Left ventricle myocardium inferior (tissue), 1 donor: ENCODE measurements around the gene STX1A. TPM values are rescaled to one million over a fixed set of nuclear protein-coding genes. Genes with fewer than 3 reads are reported as not detected.

ENCODE experiments used
- DNase-seq: peaks from one replicate; pipeline ENCODE4 v3.0.0-alpha.2; 2020
- H3K27ac ChIP-seq: fragments of 200-600 bp; replicated peaks from 2 replicates; pipeline ENCODE4 v1.8.0; 2021
- H3K27me3 ChIP-seq: fragments of 200-600 bp; 2 replicates; pipeline ENCODE4 v1.8.0; 2021; ENCODE audit warnings: low read depth
- H3K36me3 ChIP-seq: fragments of 200-600 bp; 2 replicates; pipeline ENCODE4 v1.8.0; 2021
- H3K4me1 ChIP-seq: fragments of 200-600 bp; 2 replicates; pipeline ENCODE4 v1.8.0; 2021
- H3K4me3 ChIP-seq: fragments of 200-600 bp; 2 replicates; pipeline ENCODE4 v1.8.0; 2021; ENCODE audit warnings: mild to moderate bottlenecking, moderate library complexity
- H3K9me3 ChIP-seq: fragments of 200-600 bp; replicated peaks from 2 replicates; pipeline ENCODE4 v1.8.0; 2021
- intact Hi-C: fragments of 100-400 bp; cut with micrococcal nuclease; formaldehyde crosslinking; loops from one replicate; pipeline ENCODE4 v1.11.0; 2022
- total RNA-seq: library from RNA; stranded (reverse); fragmentation: NEBNext Ultra II Directional; extraction: Animal tissue kit (Norgen Biotek cat#: 25700); gene quantifications from one replicate; pipeline ENCODE4 v1.2.1, GENCODE V29; 2021
- TF ChIP-seq, protein P1 (sequence below): fragments of 200-600 bp; IDR thresholded peaks from 2 replicates; pipeline ENCODE4 v1.8.0; 2021; ENCODE audit warnings: antibody characterized with exemption, mild to moderate bottlenecking, borderline replicate concordance
- donor health status: DM: no; HTN: yes; CAD: no; lungs with severe emphysema.

The STX1A gene
- total RNA-seq, 1 donor from 2014 or later = 2.9 TPM

DNA sequence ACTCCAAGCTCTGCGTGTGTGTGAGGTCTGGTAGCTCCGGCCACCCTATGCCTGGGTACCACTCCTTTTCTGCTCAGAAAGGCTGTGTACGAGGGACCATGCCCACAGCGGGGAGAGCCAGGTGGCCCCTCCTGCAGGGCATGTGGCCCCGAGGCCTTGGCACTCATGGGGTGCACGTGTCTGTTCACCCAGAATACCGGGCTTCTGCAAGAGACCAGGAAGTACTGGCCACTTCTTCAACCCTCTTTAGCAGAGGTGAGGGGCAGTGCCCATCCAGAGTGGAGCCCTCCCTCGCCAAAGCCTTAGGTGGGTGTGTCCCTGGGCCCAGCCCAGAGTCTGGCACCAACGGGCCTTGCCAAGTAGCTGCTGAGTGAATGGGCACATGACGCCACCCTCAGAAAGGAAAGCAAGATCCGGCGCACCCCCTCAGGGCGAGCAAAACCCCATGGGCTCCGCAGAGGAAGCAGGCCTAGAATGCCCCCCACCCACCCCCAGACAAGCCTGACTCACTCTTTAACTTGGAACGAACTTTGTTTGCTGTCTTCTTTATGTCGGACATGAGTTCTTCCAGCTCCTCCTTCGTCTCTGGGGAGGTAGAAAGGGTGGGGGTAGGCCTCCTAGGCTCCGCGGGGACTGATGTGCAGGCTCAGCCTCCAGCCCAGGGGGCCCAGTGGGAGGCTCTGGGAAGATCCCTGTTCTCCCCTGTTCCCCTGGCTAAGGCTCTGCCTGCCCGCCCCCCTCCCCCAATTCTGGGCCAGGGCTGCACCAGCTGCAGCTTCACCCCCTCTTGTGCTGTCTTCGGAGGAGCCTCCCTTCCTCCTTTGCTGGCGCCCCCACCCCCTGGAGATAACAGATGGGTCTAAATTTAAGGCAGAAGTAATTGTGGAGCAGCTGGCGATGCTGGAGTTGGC, 14.6 kb downstream of the STX1A start:
- intact Hi-C loops = no loop called here
- H3K4me3 ChIP-seq = no peak overlapping the region
- TF ChIP-seq, protein P1, sequence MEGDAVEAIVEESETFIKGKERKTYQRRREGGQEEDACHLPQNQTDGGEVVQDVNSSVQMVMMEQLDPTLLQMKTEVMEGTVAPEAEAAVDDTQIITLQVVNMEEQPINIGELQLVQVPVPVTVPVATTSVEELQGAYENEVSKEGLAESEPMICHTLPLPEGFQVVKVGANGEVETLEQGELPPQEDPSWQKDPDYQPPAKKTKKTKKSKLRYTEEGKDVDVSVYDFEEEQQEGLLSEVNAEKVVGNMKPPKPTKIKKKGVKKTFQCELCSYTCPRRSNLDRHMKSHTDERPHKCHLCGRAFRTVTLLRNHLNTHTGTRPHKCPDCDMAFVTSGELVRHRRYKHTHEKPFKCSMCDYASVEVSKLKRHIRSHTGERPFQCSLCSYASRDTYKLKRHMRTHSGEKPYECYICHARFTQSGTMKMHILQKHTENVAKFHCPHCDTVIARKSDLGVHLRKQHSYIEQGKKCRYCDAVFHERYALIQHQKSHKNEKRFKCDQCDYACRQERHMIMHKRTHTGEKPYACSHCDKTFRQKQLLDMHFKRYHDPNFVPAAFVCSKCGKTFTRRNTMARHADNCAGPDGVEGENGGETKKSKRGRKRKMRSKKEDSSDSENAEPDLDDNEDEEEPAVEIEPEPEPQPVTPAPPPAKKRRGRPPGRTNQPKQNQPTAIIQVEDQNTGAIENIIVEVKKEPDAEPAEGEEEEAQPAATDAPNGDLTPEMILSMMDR = no peak
- H3K27me3 ChIP-seq = no peaks in the 10 kb centered on the region
- DNase-seq = no peak
- no peaks in the 10 kb centered on the region for H3K4me1 ChIP-seq
- H3K9me3 ChIP-seq = no peaks in the 10 kb centered on the region
- peaks cover 5% of the 10 kb centered on the region for H3K36me3 ChIP-seq
- H3K27ac ChIP-seq = no peak overlapping the region

GRCh38 chr7:73703757-73704639, 15.5 kb downstream of the STX1A start:
- Histone ChIP-seq H3K4me1 (no peaks in the 10 kb centered on the region), H3K4me3 (peak overlapping the region; percentile 37), H3K9me3 (no peaks in the 10 kb centered on the region), H3K36me3 (peaks cover 14% of the 10 kb centered on the region), H3K27ac (no peak overlapping the region), H3K27me3 (no peaks in the 10 kb centered on the region)
- intact Hi-C loops = no loop called here
- DNase-seq = peak; percentile 45
- TF ChIP-seq, protein P1 = no peak

DNA sequence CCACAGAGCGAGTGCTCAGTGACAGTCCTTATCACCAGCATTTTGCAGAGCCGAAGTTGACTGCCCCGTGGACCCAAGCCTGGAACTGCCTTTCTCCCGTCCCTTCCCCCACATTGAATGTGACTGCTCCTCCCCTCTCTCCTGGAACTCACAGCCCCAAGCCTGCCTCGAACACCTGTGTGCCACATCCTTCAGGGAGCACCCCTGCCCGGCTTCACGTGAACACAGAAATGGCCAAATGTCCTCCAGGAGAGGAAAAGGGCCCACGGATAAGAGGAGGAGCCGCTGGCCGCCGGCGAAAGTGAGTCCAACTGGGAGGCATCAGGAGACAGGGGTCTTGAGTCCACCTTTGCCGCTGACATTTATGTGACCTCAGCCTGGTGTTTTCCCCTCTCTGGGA, 16.2 kb downstream of the STX1A start:
- no peak overlapping the region for H3K4me3 ChIP-seq
- intact Hi-C loops = no loop called here
- TF ChIP-seq, protein P1 = no peak
- H3K9me3 ChIP-seq = no peaks in the 10 kb centered on the region
- H3K27ac ChIP-seq = no peak overlapping the region
- H3K36me3 ChIP-seq = peaks cover 22% of the 10 kb centered on the region
- no peak for DNase-seq
- H3K27me3 ChIP-seq = no peaks in the 10 kb centered on the region
- H3K4me1 ChIP-seq = no peaks in the 10 kb centered on the region

GRCh38 chr7:73702665-73703064, 16.8 kb downstream of the STX1A start:
- H3K27me3 ChIP-seq = no peaks in the 10 kb centered on the region
- no peaks in the 10 kb centered on the region for H3K9me3 ChIP-seq
- intact Hi-C loops = no loop called here
- H3K4me1 ChIP-seq = no peaks in the 10 kb centered on the region
- no peak for DNase-seq
- H3K27ac ChIP-seq = no peak overlapping the region
- TF ChIP-seq, protein P1 = no peak
- H3K36me3 ChIP-seq = peaks cover 27% of the 10 kb centered on the region
- H3K4me3 ChIP-seq = no peak overlapping the region

GRCh38 chr7:73702226-73702625, 17.2 kb downstream of the STX1A start:
- Histone ChIP-seq H3K9me3 (no peaks in the 10 kb centered on the region), H3K36me3 (peaks cover 32% of the 10 kb centered on the region), H3K27me3 (no peaks in the 10 kb centered on the region), H3K27ac (no peak overlapping the region), H3K4me3 (no peak overlapping the region), H3K4me1 (no peaks in the 10 kb centered on the region)
- DNase-seq = no peak
- intact Hi-C loops = no loop called here
- TF ChIP-seq, protein P1 = no peak
